ENCODE results near the gene C1orf50.
"Not testable (repeated sequence)": the region's sequence is repeated elsewhere in the genome, so short reads cannot be mapped to it uniquely, and the experiment has no call there.

C1orf50 gene

GRCh38 chr1:42766741-42767509 lies at the start of gene C1orf50, which contains the start of gene P3H1:
TSS of gene C1orf50 (plus strand) at chr1:42767249. CDS start at chr1:42767312, 63 bp downstream.
TSS of gene P3H1 (minus strand) at chr1:42767028. CDS start at chr1:42766971, 57 bp downstream.
- peak within 1 kb of the TSS; percentile 82 for H3K27ac ChIP-seq (ENCODE audit: low read length)
- H3K4me1 ChIP-seq (ENCODE audit: control insufficient read depth, insufficient read depth, low read length) = peaks cover 18% of the 10 kb centered on the region
- H3K4me3 ChIP-seq (ENCODE audit: low read length in 2 of 2) = peak within 1 kb of the TSS; percentile 81 to 96
- H3K9me3 ChIP-seq (ENCODE audit: control insufficient read depth in 2 of 2, low read length in 2 of 2) = no peaks in the 10 kb centered on the region
- no peaks in the 10 kb centered on the region for H3K27me3 ChIP-seq (ENCODE audit: control insufficient read depth in 1 of 2, insufficient read depth in 2 of 2, low read length in 2 of 2)
- peak within 1 kb of the TSS; percentile 80 to 89 for H3K9ac ChIP-seq (ENCODE audit: low read length in 2 of 2)
- no peaks in the 10 kb centered on the region for H3K36me3 ChIP-seq (ENCODE audit: control insufficient read depth in 2 of 2, insufficient read depth in 2 of 2, low read length in 2 of 2)

- H3K27ac ChIP-seq (ENCODE audit: low read length) = no peak overlapping the region
- peaks cover 0 to 5% of the 10 kb centered on the region in 2 donors for H3K36me3 ChIP-seq (ENCODE audit: control insufficient read depth in 2 of 2, insufficient read depth in 2 of 2, low read length in 2 of 2)
- no peak overlapping the region for H3K4me3 ChIP-seq (ENCODE audit: low read length in 2 of 2)
- no peaks in the 10 kb centered on the region for H3K27me3 ChIP-seq (ENCODE audit: control insufficient read depth in 1 of 2, insufficient read depth in 2 of 2, low read length in 2 of 2)
- H3K9ac ChIP-seq (ENCODE audit: low read length in 2 of 2) = no peak overlapping the region
- H3K9me3 ChIP-seq (ENCODE audit: control insufficient read depth in 2 of 2, low read length in 2 of 2) = no peaks in the 10 kb centered on the region
- H3K4me1 ChIP-seq (ENCODE audit: control insufficient read depth, insufficient read depth, low read length) = no peaks in the 10 kb centered on the region
Measured at GRCh38 chr1:42720868-42721267, 46.2 kb upstream of the C1orf50 start.

DNA sequence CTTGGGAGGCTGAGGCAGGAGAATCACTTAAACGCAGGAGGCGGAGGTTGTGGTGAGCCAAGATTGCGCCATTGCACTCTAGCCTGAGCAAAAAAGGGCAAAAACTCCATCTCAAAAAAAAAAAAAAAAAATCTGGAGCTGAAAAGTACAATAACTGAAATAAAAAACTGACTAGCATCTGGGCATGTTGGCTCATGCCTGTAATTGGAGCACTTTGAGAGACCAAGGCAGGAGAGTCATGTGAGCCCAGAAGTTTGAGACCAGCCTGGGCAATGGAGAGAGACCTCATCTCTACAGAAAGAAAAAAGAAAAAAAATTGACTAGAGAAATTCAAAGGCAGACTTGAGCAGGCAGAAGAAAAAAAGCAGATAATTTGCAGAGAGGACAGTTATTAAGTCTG lies 45.1 kb upstream of the C1orf50 start:
- Histone ChIP-seq H3K27ac (ENCODE audit: low read length) (no peak overlapping the region), H3K36me3 (ENCODE audit: control insufficient read depth in 2 of 2, insufficient read depth in 2 of 2, low read length in 2 of 2) (peaks cover 0 to 5% of the 10 kb centered on the region in 2 donors), H3K4me1 (ENCODE audit: control insufficient read depth, insufficient read depth, low read length) (no peaks in the 10 kb centered on the region), H3K4me3 (ENCODE audit: low read length in 2 of 2) (no peak overlapping the region), H3K9ac (ENCODE audit: low read length in 2 of 2) (no peak overlapping the region), H3K9me3 (ENCODE audit: control insufficient read depth in 2 of 2, low read length in 2 of 2) (no peaks in the 10 kb centered on the region), H3K27me3 (ENCODE audit: control insufficient read depth in 1 of 2, insufficient read depth in 2 of 2, low read length in 2 of 2) (no peaks in the 10 kb centered on the region)

- H3K27ac ChIP-seq (ENCODE audit: low read length); H3K4me1 ChIP-seq (ENCODE audit: control insufficient read depth, insufficient read depth, low read length); H3K9ac ChIP-seq (ENCODE audit: low read length in 2 of 2); H3K9me3 ChIP-seq (ENCODE audit: control insufficient read depth in 2 of 2, low read length in 2 of 2); H3K27me3 ChIP-seq (ENCODE audit: control insufficient read depth in 1 of 2, insufficient read depth in 2 of 2, low read length in 2 of 2); H3K4me3 ChIP-seq (ENCODE audit: low read length in 2 of 2); H3K36me3 ChIP-seq (ENCODE audit: control insufficient read depth in 2 of 2, insufficient read depth in 2 of 2, low read length in 2 of 2): not testable (repeated sequence)
Measured at GRCh38 chr1:42722403-42722802, 44.6 kb upstream of the C1orf50 start.

- no peaks in the 10 kb centered on the region for H3K9me3 ChIP-seq (ENCODE audit: control insufficient read depth in 2 of 2, low read length in 2 of 2)
Measured at GRCh38 chr1:42723511-42723910, 43.5 kb upstream of the C1orf50 start.

DNA sequence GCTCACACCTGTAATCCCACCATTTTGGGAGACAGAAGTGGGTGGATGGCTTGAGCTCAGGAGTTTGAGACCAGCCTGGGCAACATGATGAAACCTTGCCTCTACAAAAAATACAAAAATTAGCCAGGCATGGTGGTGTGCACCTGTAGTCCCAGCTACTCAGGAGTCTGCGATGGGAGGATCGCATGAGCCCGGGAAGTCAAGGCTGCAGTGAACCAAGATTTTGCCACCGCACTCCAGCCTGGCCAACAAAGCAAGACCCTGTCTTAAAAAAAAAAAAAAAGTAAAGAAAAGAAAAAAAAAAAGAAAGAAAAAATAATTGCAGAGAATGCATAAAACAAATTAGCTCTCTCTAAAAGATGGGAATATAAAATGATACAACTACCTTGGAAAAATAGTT lies 41.2 kb upstream of the C1orf50 start:
- H3K9me3 ChIP-seq (ENCODE audit: control insufficient read depth in 2 of 2, low read length in 2 of 2); H3K4me1 ChIP-seq (ENCODE audit: control insufficient read depth, insufficient read depth, low read length); H3K27ac ChIP-seq (ENCODE audit: low read length); H3K4me3 ChIP-seq (ENCODE audit: low read length in 2 of 2); H3K27me3 ChIP-seq (ENCODE audit: control insufficient read depth in 1 of 2, insufficient read depth in 2 of 2, low read length in 2 of 2); H3K36me3 ChIP-seq (ENCODE audit: control insufficient read depth in 2 of 2, insufficient read depth in 2 of 2, low read length in 2 of 2); H3K9ac ChIP-seq (ENCODE audit: low read length in 2 of 2): not testable (repeated sequence)

More at GRCh38 chr1:42723511-42723910, 43.5 kb upstream of the C1orf50 start:
- Histone ChIP-seq H3K4me1 (ENCODE audit: control insufficient read depth, insufficient read depth, low read length) (no peaks in the 10 kb centered on the region), H3K36me3 (ENCODE audit: control insufficient read depth in 2 of 2, insufficient read depth in 2 of 2, low read length in 2 of 2) (no peaks in the 10 kb centered on the region), H3K4me3 (ENCODE audit: low read length in 2 of 2) (no peak overlapping the region), H3K9ac (ENCODE audit: low read length in 2 of 2) (no peak overlapping the region), H3K27ac (ENCODE audit: low read length) (no peak overlapping the region), H3K27me3 (ENCODE audit: control insufficient read depth in 1 of 2, insufficient read depth in 2 of 2, low read length in 2 of 2) (no peaks in the 10 kb centered on the region)

DNA sequence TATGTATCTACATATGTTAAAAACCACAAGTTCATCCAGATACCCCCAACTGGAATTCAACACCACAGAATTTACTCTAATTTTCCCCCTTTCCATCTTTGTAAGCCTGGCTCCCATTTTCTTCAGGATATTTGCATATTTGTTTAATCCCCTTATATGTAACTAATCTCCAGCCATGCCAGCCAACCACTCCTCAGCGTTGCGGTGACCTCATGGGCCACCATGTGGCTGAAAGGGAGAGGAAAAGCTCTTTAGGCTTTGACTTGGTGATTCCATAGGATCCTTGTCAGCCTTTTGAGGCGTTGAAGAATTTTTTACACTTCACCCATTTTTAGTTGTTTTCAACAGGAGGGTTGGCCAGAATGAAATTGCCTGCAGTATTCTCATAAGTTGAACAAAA lies 37.0 kb upstream of the C1orf50 start:
- Histone ChIP-seq H3K4me1 (ENCODE audit: control insufficient read depth, insufficient read depth, low read length) (no peaks in the 10 kb centered on the region), H3K36me3 (ENCODE audit: control insufficient read depth in 2 of 2, insufficient read depth in 2 of 2, low read length in 2 of 2) (no peaks in the 10 kb centered on the region)

DNA sequence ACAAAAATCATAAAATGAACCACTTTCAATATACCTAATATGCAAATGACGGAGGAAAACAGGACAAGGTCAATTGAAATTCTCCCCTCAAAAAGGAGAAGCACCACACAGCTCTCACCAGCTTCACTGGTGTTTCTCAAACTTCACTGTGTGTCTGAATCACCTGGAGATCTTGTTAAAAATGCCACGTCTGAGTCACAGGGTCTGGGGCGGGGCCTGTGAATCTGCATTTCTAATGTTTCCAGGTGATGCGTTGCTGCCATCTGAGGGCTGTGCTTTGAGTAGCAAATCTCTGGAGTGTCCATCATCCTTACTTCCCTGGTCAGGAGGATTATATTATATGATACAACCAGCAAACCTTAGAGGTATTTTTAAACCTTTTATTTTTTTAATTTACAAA lies 36.1 kb upstream of the C1orf50 start:
- no peak overlapping the region for H3K27ac ChIP-seq (ENCODE audit: low read length)
- H3K36me3 ChIP-seq (ENCODE audit: control insufficient read depth in 2 of 2, insufficient read depth in 2 of 2, low read length in 2 of 2) = no peaks in the 10 kb centered on the region
- no peak overlapping the region for H3K4me3 ChIP-seq (ENCODE audit: low read length in 2 of 2)
- no peak overlapping the region for H3K9ac ChIP-seq (ENCODE audit: low read length in 2 of 2)
- H3K27me3 ChIP-seq (ENCODE audit: control insufficient read depth in 1 of 2, insufficient read depth in 2 of 2, low read length in 2 of 2) = no peaks in the 10 kb centered on the region
- no peaks in the 10 kb centered on the region for H3K4me1 ChIP-seq (ENCODE audit: control insufficient read depth, insufficient read depth, low read length)
- no peaks in the 10 kb centered on the region for H3K9me3 ChIP-seq (ENCODE audit: control insufficient read depth in 2 of 2, low read length in 2 of 2)

More for the DNA sequence above, 37.0 kb upstream of the C1orf50 start:
- no peaks in the 10 kb centered on the region for H3K9me3 ChIP-seq (ENCODE audit: control insufficient read depth in 2 of 2, low read length in 2 of 2)
- H3K9ac ChIP-seq (ENCODE audit: low read length in 2 of 2) = no peak overlapping the region
- H3K27ac ChIP-seq (ENCODE audit: low read length) = no peak overlapping the region
- H3K27me3 ChIP-seq (ENCODE audit: control insufficient read depth in 1 of 2, insufficient read depth in 2 of 2, low read length in 2 of 2) = no peaks in the 10 kb centered on the region
- H3K4me3 ChIP-seq (ENCODE audit: low read length in 2 of 2) = no peak overlapping the region

DNA sequence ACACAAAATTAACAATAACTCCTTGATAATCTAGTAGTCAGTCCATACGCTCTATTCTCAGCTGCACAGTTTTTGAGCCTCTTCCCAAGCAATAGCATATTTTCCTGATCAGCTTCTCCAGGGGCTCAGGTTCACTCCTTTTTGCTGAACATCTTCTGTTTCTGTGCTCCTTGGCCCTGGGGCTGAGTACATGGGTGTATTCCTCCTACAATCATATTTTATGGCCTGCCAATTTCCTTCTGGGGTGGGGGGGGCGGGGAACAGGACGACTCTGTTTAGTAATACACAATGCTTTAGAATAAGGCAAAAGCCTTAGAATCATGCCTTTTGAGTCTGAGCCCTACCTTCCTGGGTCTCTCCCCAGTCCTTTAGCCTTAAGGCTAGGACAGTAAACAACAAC lies 35.5 kb upstream of the C1orf50 start:
- H3K9me3 ChIP-seq (ENCODE audit: control insufficient read depth in 2 of 2, low read length in 2 of 2) = no peaks in the 10 kb centered on the region
- no peaks in the 10 kb centered on the region for H3K36me3 ChIP-seq (ENCODE audit: control insufficient read depth in 2 of 2, insufficient read depth in 2 of 2, low read length in 2 of 2)
- no peak overlapping the region for H3K9ac ChIP-seq (ENCODE audit: low read length in 2 of 2)
- no peak overlapping the region for H3K27ac ChIP-seq (ENCODE audit: low read length)
- H3K4me1 ChIP-seq (ENCODE audit: control insufficient read depth, insufficient read depth, low read length) = no peaks in the 10 kb centered on the region
- H3K27me3 ChIP-seq (ENCODE audit: control insufficient read depth in 1 of 2, insufficient read depth in 2 of 2, low read length in 2 of 2) = no peaks in the 10 kb centered on the region
- H3K4me3 ChIP-seq (ENCODE audit: low read length in 2 of 2) = no peak overlapping the region

DNA sequence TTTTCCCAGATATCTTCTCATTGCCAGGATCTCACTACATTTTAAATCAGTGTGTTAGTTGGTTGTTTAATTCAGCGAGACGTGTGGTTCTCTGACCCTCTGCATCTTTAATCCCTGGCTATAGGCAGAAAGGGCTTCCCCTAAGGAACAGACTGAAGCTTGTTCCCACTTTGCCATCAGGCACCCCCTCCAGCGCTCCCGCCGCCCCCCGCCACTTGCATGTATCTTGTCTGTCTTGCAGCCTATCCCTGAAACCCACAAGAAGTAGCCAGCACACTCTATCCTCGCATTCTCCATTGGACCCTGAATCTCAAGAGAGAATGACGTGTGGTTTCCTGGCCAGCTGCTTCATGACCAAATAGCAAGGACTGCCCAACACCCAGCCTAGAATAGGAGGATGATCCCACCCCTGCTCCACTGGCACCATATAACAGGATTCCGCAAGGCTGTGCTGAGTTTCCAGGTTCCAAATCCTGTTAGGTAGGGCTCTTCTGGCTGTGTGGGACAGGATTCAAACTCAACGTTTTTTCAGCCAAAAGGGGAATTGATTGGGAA lies 34.8 kb upstream of the C1orf50 start:
- no peaks in the 10 kb centered on the region for H3K36me3 ChIP-seq (ENCODE audit: control insufficient read depth in 2 of 2, insufficient read depth in 2 of 2, low read length in 2 of 2)
- no peaks in the 10 kb centered on the region for H3K9me3 ChIP-seq (ENCODE audit: control insufficient read depth in 2 of 2, low read length in 2 of 2)
- no peaks in the 10 kb centered on the region for H3K4me1 ChIP-seq (ENCODE audit: control insufficient read depth, insufficient read depth, low read length)
- H3K27me3 ChIP-seq (ENCODE audit: control insufficient read depth in 1 of 2, insufficient read depth in 2 of 2, low read length in 2 of 2) = no peaks in the 10 kb centered on the region
- no peak overlapping the region for H3K4me3 ChIP-seq (ENCODE audit: low read length in 2 of 2)
- no peak overlapping the region for H3K9ac ChIP-seq (ENCODE audit: low read length in 2 of 2)
- no peak overlapping the region for H3K27ac ChIP-seq (ENCODE audit: low read length)
